ENCODE data around the gene GOLGA6L2.
"Not testable (repeated sequence)": the region's sequence is repeated elsewhere in the genome, so short reads cannot be mapped to it uniquely, and the experiment has no call there.

Gene GOLGA6L2

DNA sequence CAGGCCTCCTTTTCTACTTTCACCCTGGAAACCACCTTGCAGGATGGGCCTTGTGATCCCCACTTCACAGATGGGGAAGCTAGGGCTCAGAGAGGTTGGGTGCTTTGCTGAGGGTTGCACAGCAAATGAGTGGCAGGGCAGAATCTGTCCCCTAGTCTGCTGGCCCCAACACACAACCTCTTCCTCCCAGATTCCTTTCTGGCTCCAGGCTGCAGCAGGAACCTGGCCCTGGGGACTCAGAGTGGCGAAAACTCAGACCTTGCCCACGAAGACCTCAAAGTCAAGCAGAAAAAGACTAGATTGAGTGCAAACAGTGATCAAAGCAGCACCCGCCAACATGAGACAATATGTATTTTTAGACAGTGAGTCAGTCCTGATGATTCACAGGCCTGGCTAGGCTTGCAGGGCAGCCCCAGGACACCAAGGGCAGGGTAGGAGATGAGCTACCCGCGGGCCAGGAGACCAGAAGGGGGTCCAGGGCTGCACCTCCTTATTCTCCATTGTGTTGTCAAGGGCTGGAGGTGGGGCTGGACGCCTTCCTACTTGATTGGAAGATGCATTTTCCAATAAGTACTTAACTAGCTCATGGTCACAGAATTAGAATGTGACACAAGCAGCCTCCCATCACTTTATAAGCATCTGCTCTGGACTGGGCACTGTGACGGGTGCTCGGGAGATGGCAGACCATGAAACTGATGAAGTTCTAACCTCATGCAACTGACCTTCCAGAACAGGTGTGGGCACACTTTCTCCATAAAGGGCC lies 23.9 kb downstream of the GOLGA6L2 start:
- DNase-seq: no peak

GRCh38 chr15:23422099-23422945 lies 24.7 kb downstream of the GOLGA6L2 start:
- no peak for DNase-seq

- no peak for DNase-seq
These were observed 26.1 kb downstream of the GOLGA6L2 start for GRCh38 chr15:23420806-23421575.

DNA sequence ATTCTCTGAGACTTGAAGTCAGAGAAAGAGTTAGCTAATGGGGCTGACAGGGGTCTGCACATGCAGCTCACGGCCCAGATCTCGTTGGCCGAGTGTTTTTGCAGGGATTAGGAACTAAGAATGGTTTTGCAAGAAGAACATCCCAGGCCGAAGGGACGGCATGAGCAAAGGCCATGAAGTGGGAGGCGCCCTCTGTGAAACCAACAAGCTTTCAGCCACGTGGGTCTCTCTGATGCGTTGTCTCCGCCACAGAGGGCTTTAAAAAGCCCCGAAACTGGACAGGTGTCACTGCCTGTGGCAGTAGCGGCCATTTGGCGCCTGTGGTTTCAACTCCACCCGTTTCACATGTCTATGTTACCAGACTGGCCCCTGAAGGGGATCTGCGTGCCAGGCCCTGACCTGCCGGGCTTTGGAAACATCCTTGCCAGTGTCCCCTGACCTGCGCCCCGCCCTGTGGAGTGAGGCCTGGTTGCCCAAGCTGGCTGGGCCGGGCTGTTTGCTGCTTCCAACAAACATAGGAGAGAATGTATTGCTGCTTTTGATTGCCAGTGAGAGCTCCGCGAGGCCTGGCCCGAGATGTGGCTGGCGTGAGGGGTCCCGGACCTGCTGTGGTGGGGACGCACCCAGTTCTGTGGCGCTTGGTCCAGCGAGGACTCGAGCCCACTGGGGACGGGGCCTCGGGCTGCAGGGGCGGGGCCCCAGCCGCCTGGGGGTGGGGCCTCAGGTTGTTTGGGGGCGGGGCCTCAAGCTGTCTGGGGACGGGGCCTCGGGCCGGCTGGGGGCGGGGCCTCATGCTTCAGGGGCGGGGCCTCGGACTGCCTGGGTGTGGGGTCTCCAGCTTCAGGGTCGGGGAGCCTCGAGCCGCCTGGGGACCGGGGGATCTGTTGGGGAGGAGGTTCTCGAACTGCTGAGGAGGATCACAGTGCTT lies 30.4 kb downstream of the GOLGA6L2 start:
- no peak for DNase-seq

GRCh38 chr15:23415866-23416265 lies 31.2 kb downstream of the GOLGA6L2 start:
- not testable (repeated sequence) for DNase-seq

DNA sequence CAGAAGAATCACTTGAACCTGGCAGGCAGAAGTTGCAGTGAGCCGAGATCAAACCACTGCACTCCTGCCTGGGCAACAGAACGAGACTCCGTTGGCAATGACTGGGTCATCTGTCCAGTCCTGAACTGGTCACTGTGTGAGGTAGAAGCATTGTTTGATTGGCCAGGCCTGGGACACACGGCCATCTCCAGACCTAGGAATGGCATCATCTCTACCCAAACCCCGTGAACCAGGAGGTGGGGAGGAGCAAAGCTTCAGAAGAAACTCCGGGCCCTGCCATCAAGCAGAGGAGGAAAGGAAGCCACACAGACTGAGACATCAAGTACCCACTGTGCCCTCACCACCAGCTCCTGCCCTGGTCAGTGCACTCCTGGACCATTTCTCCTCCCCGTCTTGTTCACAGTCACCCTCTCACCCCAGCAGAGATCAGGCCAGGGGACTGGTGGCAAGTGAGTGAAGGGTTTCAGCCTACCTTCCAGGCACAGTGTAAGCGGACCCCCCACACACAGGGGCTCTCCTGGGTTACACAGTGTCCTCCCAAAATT lies 31.6 kb downstream of the GOLGA6L2 start:
- no peak for DNase-seq

DNA sequence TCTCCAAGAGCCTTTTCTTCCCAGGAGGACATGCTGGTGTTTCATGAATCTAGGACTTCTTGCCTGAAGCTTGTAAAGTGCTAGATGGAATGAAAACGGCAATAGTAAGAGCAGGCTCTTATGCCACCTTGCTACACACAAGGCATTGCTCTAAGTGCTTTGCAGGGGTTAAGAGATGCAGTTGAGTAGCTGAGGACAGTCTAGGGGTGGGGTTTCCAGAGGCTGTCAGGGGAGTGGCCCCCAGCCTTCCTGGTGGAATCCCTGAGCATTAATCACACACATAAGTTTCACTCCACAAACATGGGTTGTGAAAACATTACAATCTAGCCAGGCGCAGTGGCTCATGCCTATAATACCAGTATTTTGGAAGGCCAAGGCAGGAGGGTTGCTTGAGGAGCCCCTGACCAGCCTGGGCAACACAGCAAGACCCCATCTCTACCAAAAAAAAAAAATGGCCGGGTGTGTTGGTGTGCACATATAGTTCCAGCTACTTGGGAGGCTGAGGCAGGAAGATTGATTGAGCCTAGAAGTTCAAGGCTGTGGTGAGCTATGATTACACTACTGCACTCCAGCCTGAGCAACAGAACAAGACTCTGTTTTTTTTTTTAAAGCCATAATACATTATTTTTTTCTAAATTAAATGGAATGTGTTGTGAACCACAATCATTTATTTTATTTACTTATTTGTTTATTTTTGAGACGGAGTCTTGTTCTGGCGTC lies 34.0 kb downstream of the GOLGA6L2 start:
- not testable (repeated sequence) for DNase-seq

DNA sequence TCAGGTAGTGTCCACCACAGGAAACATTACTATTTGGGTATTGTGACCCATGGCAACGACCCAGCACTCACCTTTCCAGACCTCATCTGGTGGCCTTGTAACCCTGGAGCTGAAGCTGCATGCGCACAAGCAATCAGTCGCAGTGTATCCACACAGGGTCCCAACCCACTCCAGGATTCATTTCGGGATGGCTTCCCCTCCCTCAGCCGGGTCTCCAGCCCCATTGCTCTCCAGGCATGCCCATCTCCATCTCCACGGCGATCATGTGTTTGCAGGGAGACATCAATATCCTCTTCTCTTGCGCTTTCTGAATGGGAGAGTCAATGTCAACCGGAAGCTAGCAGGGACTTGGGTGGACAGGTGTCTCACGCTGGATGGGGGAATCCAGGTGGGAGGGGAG lies 35.2 kb downstream of the GOLGA6L2 start:
- DNase-seq: no peak

- no peak for DNase-seq
These were observed 43.5 kb downstream of the GOLGA6L2 start for GRCh38 chr15:23403550-23403949.

- DNase-seq: no peak
These were observed 44.5 kb downstream of the GOLGA6L2 start for GRCh38 chr15:23402544-23402943.

GRCh38 chr15:23402140-23402539 lies 44.9 kb downstream of the GOLGA6L2 start:
- DNase-seq: no peak

DNA sequence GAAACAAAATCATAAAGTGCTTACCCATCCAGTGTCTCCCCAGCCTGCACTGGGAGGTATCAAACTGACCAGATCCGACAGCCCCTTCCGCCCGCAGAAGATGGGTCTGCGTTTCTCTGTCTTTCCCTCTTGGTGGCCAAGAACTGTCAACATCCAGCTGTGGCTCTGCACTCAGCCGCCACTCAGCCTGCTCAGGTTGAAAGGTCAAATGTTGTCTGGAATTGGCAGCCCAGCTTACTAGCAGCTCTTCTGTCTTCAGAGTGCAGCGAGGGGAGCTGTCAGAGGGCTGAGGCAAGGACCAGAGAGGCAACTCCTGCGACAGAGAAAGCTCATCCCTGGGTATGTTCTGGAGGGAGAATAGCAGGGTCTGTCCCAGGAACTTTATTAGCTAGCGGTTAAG lies 45.4 kb downstream of the GOLGA6L2 start:
- DNase-seq: no peak

DNA sequence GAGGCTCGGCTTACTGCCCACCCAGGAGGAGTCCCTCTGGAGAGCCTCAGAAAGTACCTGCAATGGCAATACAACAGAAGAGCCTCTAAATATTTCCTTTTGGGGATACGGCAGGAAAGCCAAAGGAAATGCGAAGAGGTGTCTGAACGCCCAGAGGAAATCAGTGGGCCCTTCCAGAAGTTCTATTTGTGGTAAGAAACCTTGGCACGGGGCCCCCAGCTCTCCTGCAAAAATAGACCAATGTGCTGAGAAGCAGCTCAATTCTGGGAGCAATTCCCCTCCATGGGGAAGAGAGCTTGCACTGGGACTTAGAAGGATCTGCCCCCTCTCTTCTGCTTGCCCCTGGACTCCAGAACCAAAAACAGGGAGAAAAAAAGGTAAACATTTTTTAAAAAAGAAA lies 47.8 kb downstream of the GOLGA6L2 start:
- not testable (repeated sequence) for DNase-seq

- DNase-seq: not testable (repeated sequence)
These were observed 48.7 kb downstream of the GOLGA6L2 start for GRCh38 chr15:23398357-23398756.

DNA sequence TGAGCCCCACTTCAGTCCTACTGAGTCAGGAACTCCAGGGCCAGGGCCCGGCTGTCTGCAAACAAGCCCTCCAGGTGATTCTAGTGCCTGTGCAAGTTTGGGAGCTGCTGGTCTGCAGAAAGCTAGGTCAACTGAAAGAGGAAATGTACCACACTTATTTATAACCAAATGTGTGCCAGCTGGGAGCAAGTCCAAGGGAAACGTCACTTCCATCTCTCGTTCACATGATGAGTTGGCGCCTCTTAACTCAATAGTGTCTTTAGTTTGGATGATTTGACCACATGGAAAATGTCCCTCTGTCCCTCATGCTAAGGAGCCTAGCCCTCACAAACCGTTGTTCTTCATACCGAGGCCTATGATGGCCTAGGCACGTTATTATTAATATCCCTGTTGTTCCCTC lies 49.3 kb downstream of the GOLGA6L2 start:
- DNase-seq: no peak

DNA sequence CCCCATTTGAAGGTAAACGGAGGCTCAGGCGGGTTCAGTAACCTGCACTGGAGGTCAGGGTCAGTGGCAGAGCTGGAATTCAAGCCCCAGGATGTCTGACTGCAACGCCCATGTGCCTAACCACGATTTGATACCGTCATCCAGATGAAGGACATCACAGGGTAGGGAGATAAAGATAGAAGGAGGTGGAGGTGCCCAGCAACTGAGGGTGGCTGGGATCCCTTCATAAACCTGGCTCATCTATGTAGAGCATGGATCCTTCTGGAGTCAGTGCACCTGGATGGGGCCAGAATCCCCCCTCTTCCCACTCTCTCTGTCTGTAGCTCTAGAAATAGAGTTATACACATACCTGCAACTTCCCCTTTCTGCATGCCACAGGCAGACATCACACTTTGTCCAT lies 51.2 kb downstream of the GOLGA6L2 start:
- DNase-seq: no peak

DNA sequence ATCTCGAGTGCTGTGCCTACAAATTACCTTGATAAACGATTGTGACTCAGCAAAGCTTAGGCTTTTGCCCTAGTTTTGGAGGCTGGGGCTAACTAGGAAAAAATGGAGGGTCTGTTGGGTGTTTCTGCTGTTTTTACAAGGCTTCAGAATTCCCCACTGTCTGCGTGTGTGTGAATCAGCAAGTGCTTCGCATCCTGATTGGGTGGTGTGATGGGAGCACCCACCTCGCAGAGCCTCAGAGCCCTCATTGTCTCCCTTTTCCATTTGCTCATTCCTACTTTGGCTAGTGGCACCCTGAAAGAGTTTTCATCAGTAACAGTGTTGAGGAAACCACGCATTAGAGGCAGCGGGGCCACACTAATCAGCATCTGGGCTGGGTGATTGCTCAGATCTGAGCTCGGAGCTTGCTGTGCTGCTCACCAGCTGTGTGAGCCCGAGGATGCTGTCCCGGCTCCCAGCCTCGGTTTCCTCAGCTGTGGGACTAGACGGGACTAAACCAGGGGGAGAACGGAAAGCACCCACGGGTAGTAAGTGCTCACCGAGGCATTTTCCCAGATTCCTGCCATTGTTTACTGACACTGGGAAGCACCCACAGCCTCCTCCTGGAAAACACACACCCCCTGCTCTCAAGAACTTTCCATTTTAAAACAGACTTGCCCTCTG lies 51.9 kb downstream of the GOLGA6L2 start:
- DNase-seq: no peak
